NCI-H2196 (cell line): ENCODE results near the gene SLC39A10.
"Not testable (repeated sequence)": the region's sequence is repeated elsewhere in the genome, so short reads cannot be mapped to it uniquely, and the experiment has no call there.

Source experiments
- DNase-seq: peaks from one replicate; lab custom pipeline; 2025; ENCODE audit not compliant: unreplicated experiment; lab: John Stamatoyannopoulos, UW

Gene SLC39A10

GRCh38 chr2:195656859-195657633 is at the start of gene SLC39A10:
Gene SLC39A10 (plus strand): TSS chr2:195657226. CDS start chr2:195680043, 22,817 bp downstream.
- peak; percentile 98 for DNase-seq

GRCh38 chr2:195608768-195609454 is 48.1 kb upstream of the SLC39A10 start:
- DNase-seq: no peak

- no peak for DNase-seq
Observed at GRCh38 chr2:195610717-195611116, 46.3 kb upstream of the SLC39A10 start.

- DNase-seq: no peak
Observed at GRCh38 chr2:195612611-195613495, 44.2 kb upstream of the SLC39A10 start.

GRCh38 chr2:195613922-195614321 is 43.1 kb upstream of the SLC39A10 start:
- DNase-seq: no peak

- DNase-seq: no peak
Observed at GRCh38 chr2:195619590-195619989, 37.4 kb upstream of the SLC39A10 start.

- DNase-seq: no peak
Observed at GRCh38 chr2:195620501-195620900, 36.5 kb upstream of the SLC39A10 start.

- DNase-seq: no peak
Observed at GRCh38 chr2:195622966-195623365, 34.1 kb upstream of the SLC39A10 start.

- no peak for DNase-seq
Observed at GRCh38 chr2:195626507-195626906, 30.5 kb upstream of the SLC39A10 start.

- DNase-seq: no peak
Observed at GRCh38 chr2:195628666-195629065, 28.4 kb upstream of the SLC39A10 start.

GRCh38 chr2:195632856-195633572 is 24.0 kb upstream of the SLC39A10 start:
- no peak for DNase-seq

GRCh38 chr2:195633573-195633870 is 23.5 kb upstream of the SLC39A10 start:
- no peak for DNase-seq

GRCh38 chr2:195633974-195634373 is 23.1 kb upstream of the SLC39A10 start:
- DNase-seq: no peak

- no peak for DNase-seq
Observed at GRCh38 chr2:195636890-195637289, 20.1 kb upstream of the SLC39A10 start.

- DNase-seq: no peak
Observed at GRCh38 chr2:195638750-195639149, 18.3 kb upstream of the SLC39A10 start.

- DNase-seq: no peak
Observed at GRCh38 chr2:195639238-195639858, 17.7 kb upstream of the SLC39A10 start.

GRCh38 chr2:195639959-195640358 is 17.1 kb upstream of the SLC39A10 start:
- DNase-seq: no peak

- no peak for DNase-seq
Observed at GRCh38 chr2:195642027-195642678, 14.9 kb upstream of the SLC39A10 start.

GRCh38 chr2:195642679-195643068 is 14.4 kb upstream of the SLC39A10 start:
- DNase-seq: no peak

GRCh38 chr2:195644708-195645107 is 12.3 kb upstream of the SLC39A10 start:
- not testable (repeated sequence) for DNase-seq
